HG03135 (cell line): Measurements from ENCODE around the gene GRM4.

Source experiments
- ATAC-seq: cut with Tn5 transposase; IDR thresholded peaks from one replicate; pipeline ENCODE4 v1.9.1; 2021; ENCODE audit warnings: mild to moderate bottlenecking, moderate library complexity; ENCODE audit not compliant: unreplicated experiment

GRM4 gene

DNA sequence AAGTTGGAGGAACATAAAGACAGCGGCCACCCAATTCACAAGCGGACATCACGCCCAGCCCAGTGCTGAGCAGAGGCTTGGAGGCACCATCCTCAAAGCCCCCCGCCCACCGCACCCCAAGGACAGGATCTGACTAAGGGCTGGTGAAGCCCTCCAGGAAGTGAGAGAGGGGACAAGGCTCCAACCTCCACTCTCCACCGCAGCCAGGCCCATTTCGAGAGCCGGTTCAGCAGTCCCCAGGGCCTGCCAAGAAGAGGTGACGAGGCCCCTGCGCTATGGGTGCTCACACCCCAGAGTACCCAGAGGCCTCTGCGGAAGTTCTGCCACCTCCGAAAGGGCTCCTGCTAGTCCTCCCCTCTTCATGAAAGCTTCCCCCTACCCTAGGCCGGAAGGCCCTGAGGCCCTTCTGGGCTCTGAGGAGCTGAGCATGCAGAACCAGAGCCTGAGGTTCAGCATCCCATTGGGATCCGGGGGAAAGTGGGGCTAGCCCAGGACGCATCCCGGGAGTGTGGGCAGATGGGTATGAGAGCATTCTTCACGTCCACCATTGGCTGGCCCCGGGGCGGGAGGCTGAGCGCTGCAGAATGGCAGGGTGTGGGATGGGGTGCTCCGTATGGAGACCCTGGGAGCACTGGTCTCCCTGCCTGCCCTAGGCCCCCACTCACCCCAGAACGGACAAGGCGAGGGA is 2.5 kb downstream of the GRM4 start:
- no peak for ATAC-seq

DNA sequence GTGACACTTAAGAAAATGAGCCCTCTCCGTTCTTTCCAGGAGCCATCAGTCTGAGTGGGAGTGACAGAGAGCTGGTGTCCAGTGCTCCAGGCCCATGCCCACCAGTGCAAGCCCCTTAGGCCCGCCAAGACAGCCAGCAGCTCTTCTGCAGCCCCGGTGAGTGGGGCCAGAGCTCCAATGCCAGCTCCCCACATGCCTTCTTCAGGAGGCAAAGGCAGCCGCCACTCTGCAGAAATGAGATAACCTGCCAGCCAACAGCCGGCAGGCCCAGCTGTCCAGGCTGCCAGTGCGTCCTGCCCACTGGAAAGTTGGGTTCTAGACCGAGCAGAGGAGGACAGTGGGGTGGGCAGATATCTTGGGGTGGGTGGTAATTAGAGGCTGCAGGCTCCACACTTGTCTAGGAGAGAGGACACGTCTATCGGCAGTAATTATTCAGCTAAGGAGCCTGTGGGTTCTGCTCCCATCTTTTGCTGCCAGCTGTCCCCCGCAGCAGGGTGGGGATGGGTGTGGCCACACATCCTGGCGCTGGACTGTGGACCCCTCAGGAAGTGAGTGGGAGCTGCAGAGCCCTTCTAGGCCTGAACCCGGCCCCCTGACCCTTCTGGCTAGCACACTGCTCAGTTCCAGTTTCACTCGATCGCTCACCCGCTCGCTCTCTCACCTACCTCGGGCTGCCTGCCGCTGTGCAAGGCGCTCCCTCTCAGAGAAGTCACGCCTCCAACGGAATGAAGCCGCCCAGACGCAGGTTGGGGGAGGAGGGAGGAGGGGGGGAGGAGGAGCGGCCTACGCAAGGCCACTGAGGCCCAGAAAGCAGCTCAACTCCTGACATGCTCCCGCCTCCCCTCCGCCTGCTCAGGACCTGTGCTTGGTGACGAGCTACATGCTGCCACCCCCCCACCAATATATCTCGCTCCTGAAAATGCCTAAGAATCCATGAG is 3.6 kb downstream of the GRM4 start:
- no peak for ATAC-seq

DNA sequence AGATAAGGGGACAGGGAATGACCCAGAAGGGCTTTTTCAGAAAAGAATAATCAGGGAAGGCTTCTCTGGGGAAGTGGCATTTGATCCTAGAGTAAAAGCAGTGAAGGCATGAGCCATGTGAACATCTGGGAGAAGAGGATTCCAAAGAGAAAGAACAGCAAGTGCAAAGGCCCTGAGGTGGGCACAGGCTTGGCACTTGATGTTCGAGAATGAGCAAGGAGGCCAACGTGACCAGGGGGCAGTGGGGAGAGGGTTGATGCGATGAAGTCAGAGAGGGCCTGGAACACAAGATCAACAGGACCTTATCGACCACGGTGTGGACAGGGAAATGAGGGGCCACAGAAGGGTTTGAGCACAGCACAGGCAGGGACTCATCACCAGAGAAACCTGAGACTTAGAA is 5.8 kb downstream of the GRM4 start:
- ATAC-seq: no peak

DNA sequence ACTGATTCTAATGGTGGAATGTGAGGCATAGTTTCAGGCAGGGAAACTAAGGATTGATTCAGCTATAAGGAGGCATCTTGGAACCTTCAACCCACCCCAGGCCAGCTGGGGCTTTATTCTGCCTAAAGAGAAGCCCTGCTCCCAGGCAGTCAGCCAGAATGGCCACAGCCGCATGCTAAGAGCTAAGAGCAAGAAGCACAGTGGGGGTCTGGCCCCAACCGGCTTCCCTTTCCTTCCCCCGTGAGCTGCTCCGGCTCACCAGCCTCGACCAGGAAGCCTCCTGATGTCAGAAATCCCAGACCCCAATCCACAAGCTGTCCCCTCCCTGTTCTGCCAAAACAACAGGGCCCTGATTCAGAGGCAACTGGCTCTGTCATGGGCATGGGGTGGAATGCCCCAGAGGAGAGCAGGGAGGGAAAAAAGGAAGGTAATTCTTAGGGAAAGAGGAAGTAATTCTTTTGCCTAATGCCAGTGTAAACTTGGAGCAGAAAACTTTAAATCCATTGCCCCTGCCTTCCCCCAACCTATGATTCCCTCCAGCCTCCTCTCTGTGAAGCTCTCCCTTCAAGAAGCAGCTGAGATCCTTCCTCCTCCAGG is 6.9 kb downstream of the GRM4 start:
- no peak for ATAC-seq

DNA sequence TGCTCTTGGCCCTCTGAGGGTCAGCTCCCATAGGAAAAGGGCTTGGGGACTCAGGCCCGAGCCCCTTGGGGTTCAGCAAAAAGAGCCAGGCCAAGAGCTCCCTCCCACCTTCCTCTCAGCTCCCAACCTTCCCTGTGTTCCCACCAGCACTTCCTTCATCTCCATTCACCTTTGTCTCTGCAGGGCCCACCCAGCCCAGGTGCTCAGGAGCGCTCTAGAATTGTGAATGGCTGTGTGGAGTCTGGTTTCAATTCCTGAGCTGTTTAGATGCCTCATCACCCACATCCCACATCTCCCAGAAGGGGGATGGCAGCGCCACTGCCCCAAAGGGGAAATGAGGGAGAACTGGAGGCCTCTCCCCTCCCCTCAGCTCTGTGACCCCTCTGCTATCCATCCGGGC is 7.7 kb downstream of the GRM4 start:
- no peak for ATAC-seq

DNA sequence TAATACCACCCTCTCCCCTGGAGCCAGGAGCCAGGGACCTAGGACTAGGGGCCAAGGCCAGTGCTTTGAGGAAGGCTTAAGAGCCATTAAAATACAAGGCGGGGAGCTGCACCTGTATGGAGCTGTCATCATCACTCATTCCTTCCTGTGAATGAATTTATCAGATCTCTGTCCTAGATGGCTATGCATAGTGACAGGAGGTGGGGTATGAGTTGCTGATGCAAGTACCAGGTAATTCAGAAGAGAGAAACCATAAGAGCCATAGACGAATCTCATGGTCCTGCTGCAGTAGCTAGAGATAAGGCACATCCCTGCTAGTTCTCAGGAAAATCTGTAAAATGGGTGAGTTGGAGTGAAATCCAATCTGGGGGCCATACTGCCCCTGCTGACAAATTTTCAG is 10.3 kb downstream of the GRM4 start:
- no peak for ATAC-seq

DNA sequence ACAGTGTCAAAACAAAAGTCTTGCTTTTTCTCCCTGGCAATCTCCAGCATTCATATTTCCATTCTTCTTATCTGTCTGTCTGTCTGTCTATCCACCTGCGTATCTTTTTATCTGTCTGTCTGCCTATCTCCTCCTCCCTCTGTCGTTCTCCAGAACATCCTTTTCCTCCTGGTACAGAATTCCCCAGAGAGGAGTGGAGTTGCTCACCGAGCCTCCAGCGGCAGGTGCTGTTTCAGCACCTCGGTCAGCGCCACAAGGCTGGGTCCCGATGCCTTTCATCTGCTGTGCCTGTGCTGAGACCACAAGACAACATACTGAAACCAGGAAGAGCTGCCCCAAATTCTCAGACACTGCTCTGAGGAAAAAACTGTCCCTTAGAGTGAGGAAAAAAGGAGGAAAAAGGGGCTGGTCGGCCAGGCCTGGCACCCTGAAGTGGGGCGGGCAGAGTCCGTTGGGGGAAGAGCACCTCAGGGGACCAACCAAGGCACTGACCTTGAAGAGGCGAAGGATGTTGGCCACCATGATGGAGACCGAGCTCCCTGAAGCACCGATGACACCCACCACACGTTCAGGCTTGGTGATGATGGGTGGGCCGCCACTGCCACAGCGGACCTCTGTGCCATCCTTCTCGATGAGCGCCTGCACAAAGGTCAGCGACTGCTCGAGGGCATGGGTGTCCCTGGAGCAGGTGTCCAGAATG is 13.3 kb downstream of the GRM4 start:
- ATAC-seq: no peak

DNA sequence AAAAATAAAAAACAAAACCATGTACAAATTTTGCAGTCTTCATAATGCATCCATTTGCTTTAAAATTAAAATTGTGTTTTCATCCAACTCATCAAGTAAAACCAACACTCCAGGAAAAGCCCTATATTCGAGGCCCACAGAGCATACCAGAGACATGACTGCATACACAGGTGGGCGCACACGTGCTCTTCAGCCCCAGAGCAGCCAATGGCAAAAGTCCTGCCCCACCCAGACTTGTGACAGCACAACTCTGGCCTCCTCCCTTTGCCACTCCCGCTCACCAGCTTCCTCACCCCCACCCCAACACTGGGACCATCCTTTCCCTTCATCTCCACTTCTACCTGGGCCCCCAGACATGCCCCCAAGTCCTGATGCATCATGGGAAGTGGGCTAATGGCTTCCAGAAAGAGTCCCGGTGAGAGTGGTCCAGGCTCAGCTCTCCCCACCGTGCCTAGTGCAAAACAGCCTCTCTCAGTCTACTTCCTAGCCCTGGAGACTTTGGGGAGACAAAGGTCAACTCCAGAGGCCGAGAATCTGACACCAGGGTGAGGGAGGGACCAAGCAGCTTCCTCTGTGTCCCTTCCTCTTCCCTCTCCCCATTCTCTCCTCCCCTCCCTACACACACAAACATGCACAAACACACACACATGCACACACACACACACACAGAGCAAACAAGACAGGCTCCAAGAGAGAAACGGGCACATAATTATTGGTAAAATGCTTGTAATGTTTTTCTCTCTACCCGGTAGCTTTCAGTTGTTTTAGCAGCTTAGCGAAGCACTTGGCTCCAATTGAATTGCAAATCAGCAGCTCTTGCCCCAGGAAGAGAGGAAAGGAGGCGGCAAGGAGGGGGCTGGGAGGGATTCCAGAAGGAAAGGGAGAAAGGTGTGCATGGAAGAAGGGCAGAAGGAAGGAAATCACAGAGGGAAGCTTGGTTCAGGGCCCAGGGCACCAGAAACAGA is 14.3 kb downstream of the GRM4 start:
- ATAC-seq: no peak

DNA sequence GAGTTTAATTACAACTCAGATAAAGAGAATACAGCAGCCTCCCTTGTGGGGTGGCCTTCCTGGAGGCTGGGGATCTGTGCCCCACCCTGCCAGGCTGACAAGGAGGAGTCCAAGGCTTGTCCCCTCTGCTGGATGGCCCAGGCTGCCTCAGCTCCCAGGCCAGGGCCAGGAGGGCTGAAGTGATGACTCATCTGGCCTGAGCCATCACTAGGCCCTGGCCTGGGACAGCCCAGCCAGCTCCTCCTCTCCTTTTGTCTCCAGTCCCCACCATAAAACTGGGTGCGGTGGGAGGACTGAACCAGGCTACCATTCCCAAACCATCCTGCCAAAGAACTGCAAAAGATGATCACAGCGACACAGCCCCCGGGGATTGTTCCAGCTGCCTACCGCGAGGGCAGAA is 15.0 kb downstream of the GRM4 start:
- no peak for ATAC-seq

DNA sequence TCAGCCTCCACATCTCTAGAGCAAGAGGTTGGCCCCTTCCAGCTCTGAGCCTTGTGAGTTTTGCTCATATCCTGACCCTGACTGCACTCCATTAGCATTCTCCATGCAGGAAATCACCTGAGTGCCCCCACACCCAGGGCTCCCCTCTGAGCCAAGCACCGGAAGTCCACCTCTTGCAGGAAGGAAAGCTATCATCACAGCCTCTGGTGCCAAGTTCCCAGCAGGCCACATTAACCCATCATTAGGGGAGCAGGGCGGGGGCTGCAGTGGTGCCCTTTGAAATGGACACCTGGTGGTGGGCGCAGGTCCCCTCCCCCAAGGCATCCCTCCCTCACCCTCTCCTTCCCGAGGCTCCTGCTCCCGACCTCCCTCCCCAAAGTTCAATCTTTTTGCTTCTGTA is 16.1 kb downstream of the GRM4 start:
- no peak for ATAC-seq

DNA sequence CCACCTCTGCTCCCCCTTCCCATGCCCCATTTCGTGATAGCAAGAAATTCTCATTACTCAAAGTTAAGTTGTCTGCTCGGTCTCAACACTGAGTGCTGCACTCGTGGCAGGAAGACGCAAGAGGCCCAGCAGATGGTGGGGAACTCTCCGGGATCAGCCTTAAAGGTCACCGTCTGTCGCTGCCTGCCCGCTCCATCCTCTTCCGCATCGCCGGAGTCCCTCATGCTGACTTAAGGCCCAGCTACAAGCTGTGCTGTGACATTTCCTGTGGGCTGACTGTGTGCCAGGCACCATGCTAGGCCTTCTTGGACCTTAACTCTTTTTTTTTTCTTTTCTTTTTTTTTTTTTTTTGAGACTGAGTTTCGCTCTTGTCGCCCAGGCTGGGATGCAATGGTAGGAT is 17.8 kb downstream of the GRM4 start:
- ATAC-seq: no peak

DNA sequence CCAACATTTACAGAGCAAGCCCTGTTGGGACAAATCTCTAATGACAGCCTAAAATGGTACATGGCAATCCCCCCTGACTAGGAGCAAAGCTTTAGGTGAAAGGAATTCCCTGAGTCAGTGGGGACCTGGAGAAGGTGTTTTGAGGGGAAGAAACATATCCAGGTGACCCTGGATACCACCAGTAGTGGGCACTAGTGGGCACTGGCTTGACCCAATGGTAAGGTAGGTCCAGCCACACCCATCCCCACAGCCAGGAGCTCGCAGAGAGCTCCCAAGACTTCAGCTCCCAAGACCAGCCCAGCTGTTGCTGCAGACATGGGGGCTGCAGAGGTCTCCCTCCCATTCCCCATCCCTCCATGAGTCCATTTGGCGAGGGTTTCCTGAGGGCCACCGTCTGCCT is 19.5 kb downstream of the GRM4 start:
- ATAC-seq: no peak

DNA sequence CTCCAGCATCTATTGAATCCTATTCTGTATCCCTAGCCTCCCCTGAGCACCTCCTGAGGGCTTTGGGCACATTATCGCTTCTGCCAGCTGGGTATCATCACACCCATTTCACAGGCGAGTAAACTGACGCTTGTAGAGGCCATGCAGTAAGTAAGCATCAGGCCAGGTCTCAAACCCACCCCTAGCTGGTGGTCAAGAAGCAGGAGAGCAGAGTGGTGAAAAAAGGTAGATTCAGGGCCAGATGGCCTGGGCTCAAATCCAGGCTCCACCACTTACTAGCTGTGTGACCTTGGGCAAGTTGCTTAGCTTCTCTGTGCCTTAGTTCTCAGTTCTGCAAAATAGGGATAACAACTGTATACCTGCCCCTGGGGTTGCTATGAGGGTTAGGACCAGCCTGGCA is 19.9 kb downstream of the GRM4 start:
- ATAC-seq: no peak

DNA sequence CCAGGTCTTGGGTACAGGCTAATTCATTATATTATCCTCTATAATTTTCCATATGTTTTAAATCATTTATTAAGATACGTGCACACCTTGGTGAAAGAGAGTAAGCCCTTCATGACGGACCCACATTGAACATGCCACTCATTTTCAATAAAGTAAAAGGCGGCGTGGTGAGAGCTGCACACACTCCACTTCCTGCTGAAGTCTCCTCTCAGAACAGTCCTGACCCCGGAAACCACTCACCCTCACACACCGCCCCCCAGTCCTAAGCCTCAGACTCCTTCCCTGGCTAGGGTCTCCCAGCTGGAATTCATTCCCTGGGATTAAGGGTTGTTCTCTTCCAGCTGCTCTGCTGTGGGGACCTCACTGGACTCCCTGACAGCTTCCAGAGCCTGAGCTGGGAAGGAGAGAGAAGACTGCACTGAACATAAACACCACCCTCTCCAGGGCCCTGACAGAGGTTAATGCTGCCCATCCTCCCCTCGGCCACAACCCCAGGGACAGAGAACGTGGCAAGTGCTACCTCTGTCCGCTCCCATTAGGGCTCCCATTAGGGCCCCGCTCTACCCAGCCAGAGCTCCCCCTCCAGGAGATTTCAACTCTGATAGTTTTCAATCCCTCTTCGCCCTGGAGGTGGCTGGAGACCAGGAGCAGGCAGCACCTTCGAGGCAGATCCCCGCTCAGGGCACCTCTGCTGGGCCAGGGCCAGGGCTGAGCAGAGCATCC is 24.8 kb downstream of the GRM4 start:
- no peak for ATAC-seq

DNA sequence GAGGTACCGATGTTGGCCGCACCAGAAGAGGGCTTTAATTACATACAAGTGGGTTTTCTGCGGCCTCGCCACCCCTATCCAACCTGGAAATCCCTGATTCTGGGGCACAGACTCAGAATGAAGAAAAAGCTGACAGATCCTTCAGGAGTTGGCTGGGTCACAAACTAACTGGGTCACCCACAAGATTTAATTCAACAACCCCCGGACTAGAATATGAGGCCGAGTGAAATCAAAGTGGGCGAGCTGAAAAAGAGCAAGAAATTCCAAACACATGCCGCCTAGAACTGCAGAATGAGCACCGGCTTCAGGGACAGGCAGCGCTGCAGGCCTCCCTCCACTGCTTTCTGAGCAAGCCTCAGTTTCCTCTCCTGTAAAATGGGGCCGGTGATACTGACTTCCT is 30.0 kb downstream of the GRM4 start:
- no peak for ATAC-seq

DNA sequence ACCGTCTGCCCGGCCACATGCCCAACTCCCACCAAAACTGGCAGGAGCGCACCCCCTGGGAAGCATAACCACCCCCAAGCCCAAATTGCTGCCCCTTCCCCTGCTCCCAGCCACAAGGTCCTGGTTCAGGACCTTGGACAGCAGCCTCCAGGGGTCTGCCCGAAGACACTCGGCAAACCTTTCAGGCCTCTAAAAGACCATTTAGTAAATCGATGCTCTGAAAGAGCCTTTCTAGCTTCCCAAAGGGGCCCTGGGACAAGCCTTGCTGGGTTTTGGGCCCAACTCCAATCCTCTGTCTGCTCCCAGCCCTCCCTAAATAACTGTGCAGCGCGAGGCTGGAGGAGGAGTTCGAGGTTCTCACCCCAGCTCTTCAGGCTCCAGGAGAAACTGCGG is 30.5 kb downstream of the GRM4 start:
- ATAC-seq: no peak

DNA sequence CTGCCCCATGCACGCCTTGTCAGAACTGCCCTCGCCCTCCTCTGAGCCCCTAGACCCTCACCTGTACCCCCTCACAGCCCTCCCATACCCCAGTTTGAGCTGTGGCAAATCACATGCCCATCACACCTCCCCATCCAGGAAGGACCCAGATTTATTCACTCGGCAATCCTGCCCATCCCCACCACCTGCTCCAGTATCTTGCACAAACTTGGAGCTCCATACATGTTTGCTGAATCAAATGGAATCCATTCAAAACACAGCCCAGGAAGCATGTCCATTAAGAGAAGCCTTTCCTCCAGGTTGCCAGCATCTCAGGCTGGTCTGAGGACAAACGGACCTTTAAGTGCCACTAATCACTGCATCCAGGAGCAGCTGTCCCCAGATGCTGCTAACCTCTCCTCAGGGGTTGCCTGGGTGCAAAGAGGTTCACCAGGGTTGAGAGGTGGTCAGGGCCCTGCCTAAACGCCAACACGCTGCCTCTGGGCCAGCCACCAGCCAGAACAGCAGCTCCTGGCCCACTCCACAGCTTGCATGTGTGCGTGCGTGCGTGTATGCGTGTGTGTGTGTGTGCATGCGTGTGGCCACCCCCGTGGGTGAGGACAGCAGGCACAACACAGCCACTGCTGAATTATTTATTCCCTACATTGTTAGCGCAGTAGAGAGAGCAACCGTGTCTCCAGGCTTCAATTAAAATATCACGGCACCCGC is 31.0 kb downstream of the GRM4 start:
- no peak for ATAC-seq

DNA sequence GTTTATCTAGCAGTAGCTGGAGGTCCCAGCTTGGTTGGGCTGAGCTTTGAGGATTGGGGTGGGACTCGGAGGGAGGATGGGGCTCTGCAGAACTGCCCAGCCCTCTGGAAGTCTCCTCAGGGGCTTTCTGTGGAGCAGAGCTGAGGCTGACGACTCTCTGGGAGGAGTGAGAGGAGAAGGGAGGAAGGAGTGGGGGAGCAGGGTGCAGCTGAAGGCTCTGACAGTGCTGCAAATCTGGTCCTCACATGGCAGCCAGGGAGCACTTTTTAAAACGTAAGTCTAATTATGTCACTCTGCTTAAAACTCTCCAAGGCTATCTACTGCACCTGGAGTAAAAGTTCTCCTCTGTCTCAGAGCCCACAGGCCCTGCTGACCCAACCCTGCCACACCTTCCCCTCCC is 32.4 kb downstream of the GRM4 start:
- ATAC-seq: no peak

DNA sequence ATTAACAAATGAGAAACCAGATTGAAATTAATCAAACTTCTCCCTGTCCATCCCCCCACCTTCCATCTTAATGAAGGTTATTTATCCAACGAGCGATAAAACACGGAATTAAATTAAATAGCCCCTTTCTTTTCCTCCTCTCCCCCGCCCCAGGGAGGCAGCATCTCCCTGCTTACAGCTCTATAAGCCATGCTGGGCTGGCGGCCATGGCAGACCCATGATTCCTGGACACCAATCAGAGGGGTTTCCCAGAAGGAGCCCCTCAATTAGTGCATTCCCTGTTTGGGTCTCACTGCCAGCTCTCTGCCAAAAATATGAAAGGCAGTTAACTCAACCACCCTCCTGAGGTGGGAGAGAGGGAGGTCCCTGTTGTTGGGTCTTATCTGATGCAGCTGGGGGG is 33.8 kb downstream of the GRM4 start:
- no peak for ATAC-seq
